PC-3 (cell line): ENCODE measurements around the gene CHST8. TPM values are rescaled to one million over a fixed set of nuclear protein-coding genes. Genes with fewer than 3 reads are reported as not detected.

Experiments used
- ATAC-seq: fragments of 200-7000 bp; cut with Tn5 transposase; 2 replicates; pipeline ENCODE4 v1.9.1; 2020; ENCODE audit warnings: mild to moderate bottlenecking, moderate library complexity
- BruUV-seq: library from RNA; stranded (reverse); fragments of 400-500 nt; replicated peaks from 2 replicates; lab custom pipeline; 2021; lab: Mats Ljungman, UMichigan
- CTCF ChIA-PET: fragments of 300-600 bp; sonication (Branson Sonifier 250); formaldehyde crosslinking; loops from one replicate; lab custom pipeline; 2022; ENCODE audit warnings: antibody characterized with exemption; lab: Charles Lee
- POLR2A ChIA-PET: fragments of 300-600 bp; sonication (Branson Sonifier 250); formaldehyde crosslinking; loops from one replicate; lab custom pipeline; 2022; ENCODE audit warnings: antibody characterized with exemption; ENCODE audit not compliant: unreplicated experiment; lab: Charles Lee
- DNase-seq: peaks from one replicate; pipeline ENCODE4 v3.0.0-alpha.2; 2015
- H2AFZ ChIP-seq: fragments of 300-600 bp; sonication (generic); 2 replicates; pipeline ENCODE4 v1.6.0; 2016; ENCODE audit warnings: antibody characterized with exemption, low read length
- H3F3A ChIP-seq: fragments of 300-600 bp; sonication (generic); one replicate; pipeline ENCODE4 v1.6.0; 2017; ENCODE audit warnings: antibody characterized with exemption, low read length, control low read depth, mild to moderate bottlenecking; ENCODE audit not compliant: unreplicated experiment
- H3K27ac ChIP-seq: fragments of 300-600 bp; sonication (generic); 2 replicates; pipeline ENCODE4 v1.5.1; 2016; ENCODE audit warnings: mild to moderate bottlenecking, low read length
- H3K27me3 ChIP-seq: fragments of 300-600 bp; sonication (generic); 2 replicates; pipeline ENCODE4 v1.6.1; 2016; ENCODE audit warnings: low read length, mixed read lengths
- H3K36me3 ChIP-seq: fragments of 300-600 bp; sonication (generic); 2 replicates; pipeline ENCODE4 v1.6.1; 2016; ENCODE audit warnings: low read depth, mixed run types, low read length, mixed read lengths
- H3K4me1 ChIP-seq: fragments of 300-600 bp; sonication (generic); 2 replicates; pipeline ENCODE4 v1.5.1; 2016; ENCODE audit warnings: low read length; ENCODE audit not compliant: insufficient read depth
- H3K4me2 ChIP-seq: fragments of 300-600 bp; sonication (generic); 2 replicates; pipeline ENCODE4 v1.6.0; 2016; ENCODE audit warnings: low read length
- H3K4me3 ChIP-seq: fragments of 300-600 bp; sonication (generic); 2 replicates; pipeline ENCODE4 v1.5.1; 2016; ENCODE audit warnings: mild to moderate bottlenecking, low read length, mixed read lengths
- H3K79me2 ChIP-seq: fragments of 300-600 bp; sonication (generic); 2 replicates; pipeline ENCODE4 v1.6.1; 2017; ENCODE audit warnings: low read length, mixed read lengths
- H3K9ac ChIP-seq: fragments of 300-600 bp; sonication (generic); 2 replicates; pipeline ENCODE4 v1.6.0; 2016; ENCODE audit warnings: mild to moderate bottlenecking, low read length
- H3K9me2 ChIP-seq: fragments of 300-600 bp; sonication (generic); replicated peaks from 2 replicates; pipeline ENCODE4 v1.6.1; 2016; ENCODE audit warnings: mixed run types, low read length, mixed read lengths
- H3K9me3 ChIP-seq: fragments of 300-600 bp; sonication (generic); 2 replicates; pipeline ENCODE4 v1.6.1; 2016; ENCODE audit warnings: low read length, mixed read lengths
- H4K20me1 ChIP-seq: fragments of 300-600 bp; sonication (generic); 2 replicates; pipeline ENCODE4 v1.6.1; 2016; ENCODE audit warnings: low read length, mixed read lengths
- EZH2 ChIP-seq: fragments of 300-600 bp; sonication (generic); IDR thresholded peaks from one replicate; pipeline ENCODE4 v1.6.1; 2017; ENCODE audit warnings: antibody characterized with exemption, mild to moderate bottlenecking, low read length; ENCODE audit not compliant: unreplicated experiment
- EZH2phosphoT487 ChIP-seq: fragments of 300-600 bp; sonication (generic); IDR thresholded peaks from 2 replicates; pipeline ENCODE4 v1.6.1; 2018; ENCODE audit warnings: mild to moderate bottlenecking, antibody characterized with exemption, low read length, borderline replicate concordance
- intact Hi-C: fragments of 100-400 bp; cut with micrococcal nuclease; formaldehyde crosslinking; loops from 2 replicates; pipeline ENCODE4 v1.9.0; 2023
- total RNA-seq: library from RNA; depleted of rRNA; stranded (reverse); fragments of >200 nt; gene quantifications from 2 replicates; pipeline ENCODE4 v1.2.3, GENCODE V29; 2014
- TF ChIP-seq, protein P1 (sequence below): fragments of 300-600 bp; sonication (generic); conservative IDR thresholded peaks from 2 replicates; pipeline ENCODE4 v1.5.1; 2017; ENCODE audit warnings: antibody characterized with exemption, low read depth, mild to moderate bottlenecking, low read length

Gene CHST8
- total RNA-seq, 1 experiment from 2014 or later: 0.36 TPM

DNA sequence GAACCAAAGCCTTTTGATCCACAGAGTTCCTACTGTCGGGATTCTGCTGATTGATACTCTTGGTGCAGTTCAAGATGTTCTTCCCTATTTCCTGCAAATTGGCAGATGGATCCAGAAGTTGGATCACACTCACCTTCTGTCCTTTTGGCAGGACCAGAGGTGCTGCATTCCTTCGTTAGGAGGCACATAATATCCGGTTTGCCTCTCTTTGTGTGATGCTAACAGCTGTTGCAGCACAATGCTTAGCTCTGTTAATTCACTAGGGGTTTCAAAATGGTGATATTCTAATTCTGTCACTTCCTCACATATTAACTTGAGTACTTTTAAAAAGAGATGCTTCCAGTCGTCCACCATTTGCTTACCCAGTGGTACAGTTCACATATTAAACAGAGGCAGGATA lies 15.2 kb upstream of the CHST8 start:
- H3K9ac ChIP-seq: no peak overlapping the region
- no peaks in the 10 kb centered on the region for H4K20me1 ChIP-seq
- H3K9me2 ChIP-seq: no peaks in the 10 kb centered on the region
- H3K4me3 ChIP-seq: no peak overlapping the region
- DNase-seq: no peak
- H3K27ac ChIP-seq: no peak overlapping the region
- POLR2A ChIA-PET: no interaction called here
- no peak for TF ChIP-seq EZH2
- TF ChIP-seq, protein P1, sequence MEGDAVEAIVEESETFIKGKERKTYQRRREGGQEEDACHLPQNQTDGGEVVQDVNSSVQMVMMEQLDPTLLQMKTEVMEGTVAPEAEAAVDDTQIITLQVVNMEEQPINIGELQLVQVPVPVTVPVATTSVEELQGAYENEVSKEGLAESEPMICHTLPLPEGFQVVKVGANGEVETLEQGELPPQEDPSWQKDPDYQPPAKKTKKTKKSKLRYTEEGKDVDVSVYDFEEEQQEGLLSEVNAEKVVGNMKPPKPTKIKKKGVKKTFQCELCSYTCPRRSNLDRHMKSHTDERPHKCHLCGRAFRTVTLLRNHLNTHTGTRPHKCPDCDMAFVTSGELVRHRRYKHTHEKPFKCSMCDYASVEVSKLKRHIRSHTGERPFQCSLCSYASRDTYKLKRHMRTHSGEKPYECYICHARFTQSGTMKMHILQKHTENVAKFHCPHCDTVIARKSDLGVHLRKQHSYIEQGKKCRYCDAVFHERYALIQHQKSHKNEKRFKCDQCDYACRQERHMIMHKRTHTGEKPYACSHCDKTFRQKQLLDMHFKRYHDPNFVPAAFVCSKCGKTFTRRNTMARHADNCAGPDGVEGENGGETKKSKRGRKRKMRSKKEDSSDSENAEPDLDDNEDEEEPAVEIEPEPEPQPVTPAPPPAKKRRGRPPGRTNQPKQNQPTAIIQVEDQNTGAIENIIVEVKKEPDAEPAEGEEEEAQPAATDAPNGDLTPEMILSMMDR: no peak
- no peak for TF ChIP-seq EZH2phosphoT487
- H3F3A ChIP-seq: no peaks in the 10 kb centered on the region
- CTCF ChIA-PET: no interaction called here
- no peak for ATAC-seq
- H3K4me1 ChIP-seq: no peaks in the 10 kb centered on the region
- no peaks in the 10 kb centered on the region for H3K27me3 ChIP-seq
- no peak overlapping the region for H3K4me2 ChIP-seq
- no peaks in the 10 kb centered on the region for H3K9me3 ChIP-seq
- H3K36me3 ChIP-seq: no peaks in the 10 kb centered on the region
- intact Hi-C loops: no loop called here
- no peak overlapping the region for H2AFZ ChIP-seq
- no TSS peak for BruUV-seq
- H3K79me2 ChIP-seq: no peaks in the 10 kb centered on the region

DNA sequence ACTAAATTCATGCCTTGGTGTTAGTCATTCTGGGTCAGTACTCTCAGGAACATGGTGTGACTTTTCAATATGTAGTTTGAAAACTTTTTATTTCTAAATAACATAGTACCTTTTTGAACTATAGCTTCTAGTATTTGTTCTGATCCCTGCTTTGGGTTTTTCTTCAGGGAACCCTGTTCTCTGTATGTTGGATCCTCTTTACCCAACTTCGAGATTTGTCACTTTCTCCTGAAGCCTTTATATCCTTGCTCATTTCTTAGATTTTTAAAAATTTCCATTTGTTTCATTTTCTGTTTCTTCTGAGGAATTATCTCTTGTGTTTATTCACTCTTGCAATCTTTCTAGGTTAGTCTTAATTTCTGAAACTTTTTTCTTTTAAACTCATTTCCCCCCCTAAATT lies 12.4 kb upstream of the CHST8 start:
- H3K4me1 ChIP-seq: no peaks in the 10 kb centered on the region
- no peaks in the 10 kb centered on the region for H3K9me2 ChIP-seq
- H3K36me3 ChIP-seq: no peaks in the 10 kb centered on the region
- TF ChIP-seq, protein P1: no peak
- TF ChIP-seq EZH2phosphoT487 (no peak), EZH2 (no peak)
- no peaks in the 10 kb centered on the region for H3K79me2 ChIP-seq
- no peak overlapping the region for H3K4me3 ChIP-seq
- BruUV-seq: no TSS peak
- no peak overlapping the region for H3K9ac ChIP-seq
- POLR2A ChIA-PET: interaction anchor here (0.5 kb wide), 1 partner anchor 154 kb away, joined by 6 read pairs; no protein-coding TSS in a partner anchor
- intact Hi-C loops: no loop called here
- H4K20me1 ChIP-seq: no peaks in the 10 kb centered on the region
- H3F3A ChIP-seq: no peaks in the 10 kb centered on the region
- H3K27me3 ChIP-seq: peaks cover 21% of the 10 kb centered on the region
- no peaks in the 10 kb centered on the region for H3K9me3 ChIP-seq
- CTCF ChIA-PET: no interaction called here
- no peak overlapping the region for H3K4me2 ChIP-seq
- no peak overlapping the region for H2AFZ ChIP-seq
- H3K27ac ChIP-seq: no peak overlapping the region
- no peak for DNase-seq
- ATAC-seq: no peak

DNA sequence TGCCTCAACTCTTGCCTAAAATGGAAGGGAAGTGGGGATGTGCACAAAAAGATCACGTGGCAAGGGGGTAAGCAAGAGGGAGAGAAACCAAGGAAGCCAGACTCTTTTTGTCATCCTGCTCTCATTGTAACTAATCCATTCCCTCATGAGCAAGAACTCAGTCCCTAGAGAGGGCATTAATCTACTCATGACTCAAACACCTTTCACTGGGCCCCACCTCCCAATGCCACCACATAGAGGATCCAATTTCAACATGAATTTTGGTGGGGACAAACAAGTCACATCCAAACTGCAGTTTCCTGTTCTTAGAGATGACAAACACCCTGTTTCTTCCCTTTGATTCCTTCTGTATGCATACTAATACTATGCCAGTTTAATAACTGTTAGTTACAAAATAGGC lies 11.2 kb upstream of the CHST8 start:
- Histone ChIP-seq H4K20me1 (no peaks in the 10 kb centered on the region), H3K4me3 (no peak overlapping the region), H3K27ac (no peak overlapping the region), H3K9me2 (no peaks in the 10 kb centered on the region), H3K4me1 (no peaks in the 10 kb centered on the region), H3K36me3 (no peaks in the 10 kb centered on the region), H2AFZ (no peak overlapping the region), H3K4me2 (no peak overlapping the region), H3K27me3 (peaks cover 27% of the 10 kb centered on the region), H3K9ac (no peak overlapping the region), H3K9me3 (no peaks in the 10 kb centered on the region), H3F3A (no peaks in the 10 kb centered on the region), H3K79me2 (no peaks in the 10 kb centered on the region)
- ATAC-seq: no peak
- intact Hi-C loops: no loop called here
- TF ChIP-seq, protein P1: no peak
- TF ChIP-seq EZH2 (no peak), EZH2phosphoT487 (no peak)
- BruUV-seq: no TSS peak
- ChIA-PET CTCF (no interaction called here), POLR2A (no interaction called here)
- no peak for DNase-seq
